ENCODE results near the gene TMED4. TPM values are rescaled to one million over a fixed set of nuclear protein-coding genes. Genes with fewer than 3 reads are reported as not detected.

Gene TMED4
- total RNA-seq, 2 experiments from 2014 or later: 68.6 to 80.5 TPM

- Histone ChIP-seq H2AFZ (ENCODE audit: low read length) (no peak overlapping the region), H4K20me1 (ENCODE audit: insufficient read depth, low read length) (peaks cover under 1% of the 10 kb centered on the region; the same call in 1 of the 2 replicates), H3K9me3 (ENCODE audit: low read length) (no peaks in the 10 kb centered on the region), H3K27ac (ENCODE audit: low read depth, low read length, poor library complexity, severe bottlenecking) (no peak overlapping the region), H3K4me2 (ENCODE audit: low read length) (no peak overlapping the region), H3K4me1 (ENCODE audit: insufficient read depth, low read length, poor library complexity, severe bottlenecking) (peaks cover under 1% of the 10 kb centered on the region), H3K79me2 (ENCODE audit: insufficient read depth, low read depth, low read length) (peaks cover 82% of the 10 kb centered on the region), H3K9me2 (ENCODE audit: insufficient read depth, low read length) (no peaks in the 10 kb centered on the region), H3K36me3 (ENCODE audit: insufficient read depth, low read length) (peaks cover 58% of the 10 kb centered on the region), H3K4me3 (ENCODE audit: low read depth, low read length, poor library complexity, severe bottlenecking) (no peak overlapping the region)
- intact Hi-C loops (cut with micrococcal nuclease; ENCODE audit: unreplicated experiment): no loop called here
- ChIA-PET CTCF (ENCODE audit: unreplicated experiment) (no interaction called here), POLR2A (interaction anchor here (0.6 to 1.5 kb wide), 4 partner anchors 10 to 613 kb away, joined by 3 to 5 read pairs (median 4); partner anchors contain the start of gene OGDH)
- BruUV-seq (replicated peaks): no TSS peak
- TF ChIP-seq CTCF (conservative IDR thresholded peaks at IDR 0.05; ENCODE audit: low read length) (no peak), EZH2phosphoT487 (IDR thresholded peaks at IDR 0.05; ENCODE audit: borderline replicate concordance, low read depth, low read length) (no peak)
- DNase-seq (ENCODE audit: low spot score): no peak
Observed at GRCh38 chr7:44621034-44621749, 39.2 kb upstream of the TMED4 start.

GRCh38 chr7:44618753-44619152 lies 36.7 kb upstream of the TMED4 start:
- TF ChIP-seq CTCF (conservative IDR thresholded peaks at IDR 0.05; ENCODE audit: low read length) (no peak), EZH2phosphoT487 (IDR thresholded peaks at IDR 0.05; ENCODE audit: borderline replicate concordance, low read depth, low read length) (no peak)
- Histone ChIP-seq H4K20me1 (ENCODE audit: insufficient read depth, low read length) (peaks cover 10% of the 10 kb centered on the region), H3K4me2 (ENCODE audit: low read length) (no peak overlapping the region), H3K9me2 (ENCODE audit: insufficient read depth, low read length) (no peaks in the 10 kb centered on the region), H3K4me1 (ENCODE audit: insufficient read depth, low read length, poor library complexity, severe bottlenecking) (peaks cover 18% of the 10 kb centered on the region), H2AFZ (ENCODE audit: low read length) (no peak overlapping the region), H3K4me3 (ENCODE audit: low read depth, low read length, poor library complexity, severe bottlenecking) (no peak overlapping the region), H3K79me2 (ENCODE audit: insufficient read depth, low read depth, low read length) (peaks cover 96% of the 10 kb centered on the region), H3K9me3 (ENCODE audit: low read length) (no peaks in the 10 kb centered on the region), H3K36me3 (ENCODE audit: insufficient read depth, low read length) (peaks cover 36% of the 10 kb centered on the region), H3K27ac (ENCODE audit: low read depth, low read length, poor library complexity, severe bottlenecking) (no peak overlapping the region)
- BruUV-seq (replicated peaks): no TSS peak
- intact Hi-C loops (cut with micrococcal nuclease; ENCODE audit: unreplicated experiment): no loop called here
- ChIA-PET CTCF (ENCODE audit: unreplicated experiment) (no interaction called here), POLR2A (interaction anchor here (0.6 kb wide), 1 partner anchor 1142 kb away, joined by 4 read pairs; no protein-coding TSS in a partner anchor)
- no peak for DNase-seq (ENCODE audit: low spot score)

- TF ChIP-seq CTCF (conservative IDR thresholded peaks at IDR 0.05; ENCODE audit: low read length) (no peak), EZH2phosphoT487 (IDR thresholded peaks at IDR 0.05; ENCODE audit: borderline replicate concordance, low read depth, low read length) (no peak)
- Histone ChIP-seq H3K4me2 (ENCODE audit: low read length) (no peak overlapping the region), H3K36me3 (ENCODE audit: insufficient read depth, low read length) (peaks cover 34% of the 10 kb centered on the region), H3K9me3 (ENCODE audit: low read length) (no peaks in the 10 kb centered on the region), H3K79me2 (ENCODE audit: insufficient read depth, low read depth, low read length) (peaks cover 97% of the 10 kb centered on the region), H3K4me3 (ENCODE audit: low read depth, low read length, poor library complexity, severe bottlenecking) (no peak overlapping the region), H3K9me2 (ENCODE audit: insufficient read depth, low read length) (no peaks in the 10 kb centered on the region), H2AFZ (ENCODE audit: low read length) (no peak overlapping the region), H3K4me1 (ENCODE audit: insufficient read depth, low read length, poor library complexity, severe bottlenecking) (peaks cover 18% of the 10 kb centered on the region), H3K27ac (ENCODE audit: low read depth, low read length, poor library complexity, severe bottlenecking) (no peak overlapping the region), H4K20me1 (ENCODE audit: insufficient read depth, low read length) (peaks cover 10% of the 10 kb centered on the region)
- no TSS peak for BruUV-seq (replicated peaks)
- no peak for DNase-seq (ENCODE audit: low spot score)
- POLR2A ChIA-PET: interaction anchor here (2.6 kb wide), 1 partner anchor 11 kb away, joined by 8 read pairs; the partner anchor contains the start of gene OGDH
- CTCF ChIA-PET (ENCODE audit: unreplicated experiment): no interaction called here
- intact Hi-C loops (cut with micrococcal nuclease; ENCODE audit: unreplicated experiment): no loop called here
Observed at GRCh38 chr7:44618045-44618444, 36.0 kb upstream of the TMED4 start.
